ENCODE results near the gene MEIS1.

DNA sequence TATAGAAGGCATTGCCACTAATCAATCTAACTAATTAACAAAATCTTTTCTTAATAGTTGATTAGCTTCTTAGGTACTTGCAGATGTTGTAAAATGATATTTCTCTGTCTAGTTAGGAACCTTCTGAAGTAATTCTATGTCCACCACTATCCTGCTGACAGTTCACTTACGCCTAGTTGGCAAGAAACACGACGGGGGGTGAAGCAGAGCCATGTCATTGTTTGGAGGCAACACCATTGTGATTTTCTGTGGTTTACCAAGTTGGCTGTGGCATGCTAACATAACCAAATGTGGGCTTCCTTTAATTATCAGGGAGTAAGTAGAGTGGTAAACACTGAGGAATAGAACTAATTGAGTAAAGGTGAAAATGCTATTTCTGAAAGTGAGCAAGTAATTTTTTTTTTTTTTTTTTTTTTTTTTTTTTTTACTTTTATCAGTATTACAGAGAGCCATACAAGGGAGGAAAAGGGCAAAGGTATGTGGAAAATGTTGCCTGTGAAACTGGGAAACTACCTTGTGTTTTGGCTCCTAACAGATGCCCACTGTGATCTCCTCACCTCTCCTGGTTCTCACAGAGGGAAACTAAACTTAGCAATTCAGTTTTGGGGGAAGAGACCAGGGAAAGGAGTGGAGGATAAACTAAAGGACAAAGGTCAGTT is 126.8 kb downstream of the MEIS1 start:
- TF ChIP-seq POLR2A (IDR thresholded peaks at IDR 0.05) (no peak), CTCF (IDR thresholded peaks at IDR 0.05) (no peak)
